ENCODE results near the gene DLG3.

DLG3 gene

GRCh38 chrX:70437921-70438665 lies 6.5 kb upstream of the DLG3 start:
- no peak for DNase-seq

- no peak for DNase-seq
Observed at GRCh38 chrX:70439016-70439415, 5.6 kb upstream of the DLG3 start.

GRCh38 chrX:70442224-70442623 lies 2.4 kb upstream of the DLG3 start:
- DNase-seq = no peak

- DNase-seq = no peak
Observed at GRCh38 chrX:70444946-70445656, 466 bp downstream of the DLG3 start.

GRCh38 chrX:70445951-70446350 lies 1.3 kb downstream of the DLG3 start:
- no peak for DNase-seq

GRCh38 chrX:70446380-70447350 lies 2.0 kb downstream of the DLG3 start:
- DNase-seq = no peak

GRCh38 chrX:70449457-70449966 lies 4.9 kb downstream of the DLG3 start:
- no peak for DNase-seq

GRCh38 chrX:70452143-70452733 lies 7.6 kb downstream of the DLG3 start:
- peak; percentile 12 for DNase-seq

GRCh38 chrX:70453024-70453618 lies 8.5 kb downstream of the DLG3 start:
- DNase-seq = no peak

- no peak for DNase-seq
Observed at GRCh38 chrX:70454441-70455365, 10.1 kb downstream of the DLG3 start.

- no peak for DNase-seq
Observed at GRCh38 chrX:70455366-70456202, 10.9 kb downstream of the DLG3 start.

- DNase-seq = no peak
Observed at GRCh38 chrX:70456256-70456655, 11.6 kb downstream of the DLG3 start.

- no peak for DNase-seq
Observed at GRCh38 chrX:70461026-70461425, 16.4 kb downstream of the DLG3 start.

GRCh38 chrX:70464051-70464450 lies 19.4 kb downstream of the DLG3 start:
- no peak for DNase-seq

- DNase-seq = no peak
Observed at GRCh38 chrX:70466968-70467367, 22.3 kb downstream of the DLG3 start.

- DNase-seq = no peak
Observed at GRCh38 chrX:70468709-70469108, 24.1 kb downstream of the DLG3 start.

GRCh38 chrX:70470850-70471289 lies 26.2 kb downstream of the DLG3 start:
- DNase-seq = no peak

GRCh38 chrX:70476166-70476933 lies 31.7 kb downstream of the DLG3 start:
- no peak for DNase-seq
